ENCODE results near the gene MYH11.
"Not testable (repeated sequence)": the region's sequence is repeated elsewhere in the genome, so short reads cannot be mapped to it uniquely, and the experiment has no call there.

MYH11 gene

DNA sequence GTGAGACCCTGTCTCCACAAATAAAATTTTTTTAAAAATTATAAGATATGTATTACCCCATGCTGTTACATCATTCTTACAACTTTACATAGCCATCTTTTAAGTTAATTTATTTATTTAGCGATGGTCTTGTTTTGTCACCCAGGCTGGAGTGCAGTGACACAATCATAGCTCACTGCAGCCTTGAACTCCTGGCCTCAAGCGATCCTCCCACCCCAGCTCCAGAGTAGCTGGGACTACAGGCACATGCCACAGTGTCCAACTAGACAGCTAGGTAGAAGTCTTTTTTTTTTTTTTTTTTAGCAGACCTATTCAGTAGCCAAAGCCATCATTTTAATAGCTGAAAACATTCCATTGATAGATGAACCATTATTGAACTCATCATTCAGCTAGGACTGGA, 114.1 kb downstream of the MYH11 start:
- no peak for DNase-seq

DNA sequence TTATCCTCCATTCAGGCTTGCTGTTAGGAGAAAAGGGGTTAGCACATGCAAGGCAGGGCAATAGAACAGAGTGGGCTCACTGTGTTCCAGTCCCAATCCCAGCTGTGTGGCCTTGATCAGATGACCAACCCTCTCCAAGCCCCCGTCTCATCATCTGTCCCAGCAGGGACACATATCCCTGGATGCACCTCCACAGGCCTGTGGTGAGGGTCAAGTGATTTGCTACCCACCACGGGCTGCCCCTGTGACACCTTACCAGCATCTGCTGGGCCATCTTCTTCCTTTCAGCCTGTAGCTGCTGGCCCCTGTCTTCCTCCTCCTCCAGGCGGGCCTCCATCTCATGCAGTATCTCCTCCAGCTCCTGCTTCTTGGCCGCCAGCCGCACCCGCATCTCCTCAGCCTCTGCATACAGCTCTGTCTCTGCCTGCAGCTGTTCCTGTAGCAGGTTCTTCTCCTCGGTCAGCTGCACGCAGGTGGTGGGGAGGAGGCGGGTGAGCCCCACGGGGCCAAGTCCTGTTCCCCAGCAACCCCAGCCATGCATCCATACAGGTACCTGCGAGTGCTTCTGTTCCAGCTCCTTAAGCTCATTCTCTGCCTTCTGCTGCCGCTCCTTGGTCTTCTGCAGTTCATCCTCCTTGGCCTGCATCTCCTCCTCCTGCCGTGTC, 115.5 kb downstream of the MYH11 start:
- peak; percentile 6 for DNase-seq

DNA sequence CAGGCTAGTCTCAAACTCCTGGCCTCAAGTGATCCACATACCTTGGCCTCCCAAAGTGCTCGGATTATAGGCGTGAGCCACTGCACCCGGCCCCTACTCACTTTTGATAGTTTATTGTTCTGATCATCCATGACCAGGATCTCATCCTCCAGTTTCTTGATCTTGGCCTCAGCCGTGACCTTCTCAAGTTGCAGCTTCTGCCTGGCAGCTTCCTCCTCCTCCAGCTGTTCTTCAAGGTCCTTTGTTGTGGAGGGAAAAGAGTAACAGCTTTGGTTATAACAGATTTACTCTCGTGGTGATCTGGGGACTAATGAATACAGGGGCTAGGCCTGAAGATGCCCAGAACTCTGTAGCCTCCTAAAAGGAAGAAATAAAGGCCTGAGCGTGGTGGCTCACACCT, 116.9 kb downstream of the MYH11 start:
- peak; percentile 4 for DNase-seq

GRCh38 chr16:15739464-15739863, 117.4 kb downstream of the MYH11 start:
- no peak for DNase-seq

DNA sequence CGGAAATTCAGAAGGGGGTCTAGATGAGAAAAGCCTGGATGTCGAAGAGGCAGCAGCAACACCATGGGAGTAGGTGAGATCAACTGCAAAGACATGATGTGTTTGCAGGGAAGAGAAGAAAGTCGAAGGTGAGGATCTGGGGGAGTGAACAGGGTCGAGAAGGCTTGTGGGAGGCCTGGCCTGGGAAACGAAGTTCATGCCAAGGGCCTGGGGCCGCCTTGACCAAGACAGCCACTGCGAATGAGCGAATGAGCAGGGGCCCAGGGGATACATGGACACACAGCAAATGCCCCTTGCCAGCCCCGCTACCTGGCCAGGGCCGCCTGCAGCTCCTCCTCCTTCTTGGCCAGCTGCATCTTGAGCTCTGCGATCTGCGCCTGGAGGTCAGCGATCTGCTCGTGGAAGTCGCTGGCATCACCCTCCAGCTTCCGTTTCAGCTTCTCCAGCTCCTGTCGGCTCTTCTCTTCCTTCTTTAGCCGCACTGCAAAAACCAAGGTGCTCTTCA, 119.6 kb downstream of the MYH11 start:
- DNase-seq: no peak

DNA sequence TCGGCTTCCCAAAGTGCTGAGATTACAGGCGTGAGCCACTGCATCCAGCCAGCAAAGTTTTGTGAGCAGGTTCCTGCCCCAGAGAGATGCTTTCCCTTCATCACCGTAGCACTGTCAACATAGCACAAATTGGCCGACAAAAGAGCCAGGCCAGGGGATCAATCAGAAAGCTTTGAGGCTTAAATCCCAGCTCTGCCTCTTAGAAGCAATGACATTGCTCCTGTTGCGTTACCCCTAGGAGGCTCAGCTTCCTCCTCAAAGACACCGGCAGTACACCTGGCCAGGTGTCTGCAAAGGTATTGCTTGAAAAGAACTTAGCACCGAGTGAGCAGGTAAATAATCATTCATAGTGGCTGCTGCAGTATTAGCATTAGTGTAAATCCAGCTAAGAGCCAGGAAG, 120.3 kb downstream of the MYH11 start:
- DNase-seq: no peak

DNA sequence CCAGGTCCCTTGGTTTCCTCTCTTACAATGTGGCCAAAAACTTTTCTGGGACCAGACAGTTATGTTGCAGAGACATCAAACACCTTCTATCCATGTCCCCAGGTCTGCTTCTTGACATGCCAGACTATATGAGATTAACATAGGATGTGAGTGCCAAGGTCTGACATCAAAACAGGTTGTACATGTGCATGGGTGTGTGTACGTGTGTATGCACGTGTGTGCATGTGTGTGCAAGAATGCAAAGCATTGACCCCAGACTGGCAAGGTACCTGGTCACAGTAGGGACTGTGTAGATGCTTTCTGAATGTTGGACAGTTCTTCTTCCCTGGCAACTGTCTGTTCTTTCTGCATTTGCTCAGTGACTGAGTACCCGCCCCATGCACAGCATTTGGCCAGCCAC, 121.2 kb downstream of the MYH11 start:
- no peak for DNase-seq

GRCh38 chr16:15732416-15732815, 124.4 kb downstream of the MYH11 start:
- no peak for DNase-seq

DNA sequence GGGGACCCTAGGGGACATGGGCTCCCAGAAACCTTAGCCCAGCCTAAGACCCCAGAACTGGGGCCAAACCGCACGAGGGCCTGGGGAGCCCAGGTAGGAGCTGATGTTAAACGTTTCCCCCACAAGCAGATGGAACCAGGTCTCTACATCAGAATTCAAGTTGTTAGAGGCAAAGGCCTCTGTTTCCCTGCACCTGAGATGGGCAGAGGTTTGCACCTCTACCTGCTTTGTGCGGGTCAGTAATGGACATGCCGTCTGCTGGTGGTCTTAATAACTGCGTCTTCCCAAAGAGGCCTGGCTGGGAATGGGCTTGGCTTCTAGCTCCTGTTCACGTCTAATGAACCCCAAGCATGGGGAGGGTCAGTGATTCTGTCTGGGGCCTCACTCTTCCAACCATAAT, 127.7 kb downstream of the MYH11 start:
- no peak for DNase-seq

GRCh38 chr16:15727697-15728096, 129.1 kb downstream of the MYH11 start:
- DNase-seq: not testable (repeated sequence)

- no peak for DNase-seq
Observed at GRCh38 chr16:15726715-15727114, 130.1 kb downstream of the MYH11 start.

DNA sequence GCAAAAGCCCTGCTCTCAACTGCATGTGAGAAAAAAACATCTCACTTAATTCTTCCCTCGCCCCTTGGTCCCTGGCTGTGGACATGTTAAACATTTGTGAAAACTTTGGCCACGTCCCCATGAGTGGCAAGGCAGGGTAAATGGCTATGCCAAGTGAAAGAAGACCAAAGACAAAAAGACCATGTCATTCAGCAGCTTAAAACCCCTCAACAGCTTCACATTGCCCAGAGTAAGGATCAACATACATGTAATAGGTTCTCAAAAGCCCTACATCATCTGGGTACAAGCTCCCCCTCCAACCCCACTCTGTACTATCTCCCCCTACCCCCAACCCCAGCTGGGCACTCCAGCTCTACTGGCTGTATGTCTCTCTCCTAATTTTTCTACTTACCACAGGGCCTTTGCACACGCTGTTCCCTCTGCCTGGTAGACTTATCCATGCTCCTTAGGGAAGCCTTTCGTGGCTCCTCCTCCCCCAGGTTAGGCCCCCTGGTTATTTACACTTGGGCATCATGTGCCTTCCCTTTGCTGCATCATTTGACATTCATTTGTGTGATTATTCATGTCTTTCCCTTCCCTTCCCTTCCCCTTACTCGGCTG, 131.1 kb downstream of the MYH11 start:
- no peak for DNase-seq

DNA sequence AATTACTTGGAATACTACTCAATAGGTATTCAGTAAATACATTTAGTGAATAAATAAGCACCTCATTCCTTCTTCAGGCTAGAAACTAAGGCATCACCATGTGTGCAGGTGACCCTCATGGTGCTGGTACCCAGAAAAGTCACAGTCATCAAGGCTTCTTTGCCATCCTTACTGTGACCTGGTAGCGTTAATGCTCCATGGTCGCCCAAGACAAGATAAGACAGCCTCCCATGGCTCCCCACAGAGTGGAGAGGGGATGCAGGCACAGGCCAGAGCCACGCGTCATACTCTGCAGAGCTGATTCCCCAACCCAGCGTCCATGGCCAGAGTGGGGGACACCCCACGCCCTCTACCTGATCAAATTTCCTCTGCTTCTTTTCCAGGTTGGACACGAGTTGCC, 133.0 kb downstream of the MYH11 start:
- no peak for DNase-seq

GRCh38 chr16:15721018-15721417, 135.8 kb downstream of the MYH11 start:
- DNase-seq: no peak

GRCh38 chr16:15716694-15717447, 140.0 kb downstream of the MYH11 start:
- no peak for DNase-seq

DNA sequence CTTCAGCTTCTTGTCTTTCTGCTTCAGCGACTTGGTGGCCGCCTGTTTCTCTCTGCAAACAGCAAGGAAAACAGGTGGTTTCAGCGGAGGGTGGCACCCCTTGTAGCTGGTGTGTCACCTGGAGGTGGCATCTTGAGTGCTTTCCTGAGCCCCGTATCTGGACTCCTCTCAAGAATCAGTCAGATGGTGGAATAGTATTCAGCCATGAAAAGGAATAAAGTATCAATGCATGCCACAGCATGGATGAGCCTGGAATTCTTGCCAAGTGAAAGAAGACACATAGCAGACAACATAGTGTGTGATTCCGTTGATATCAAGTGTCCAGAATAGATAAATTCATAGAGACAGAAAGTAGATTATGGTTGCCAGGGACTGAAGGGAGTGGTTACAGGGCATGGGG, 141.6 kb downstream of the MYH11 start:
- no peak for DNase-seq

DNA sequence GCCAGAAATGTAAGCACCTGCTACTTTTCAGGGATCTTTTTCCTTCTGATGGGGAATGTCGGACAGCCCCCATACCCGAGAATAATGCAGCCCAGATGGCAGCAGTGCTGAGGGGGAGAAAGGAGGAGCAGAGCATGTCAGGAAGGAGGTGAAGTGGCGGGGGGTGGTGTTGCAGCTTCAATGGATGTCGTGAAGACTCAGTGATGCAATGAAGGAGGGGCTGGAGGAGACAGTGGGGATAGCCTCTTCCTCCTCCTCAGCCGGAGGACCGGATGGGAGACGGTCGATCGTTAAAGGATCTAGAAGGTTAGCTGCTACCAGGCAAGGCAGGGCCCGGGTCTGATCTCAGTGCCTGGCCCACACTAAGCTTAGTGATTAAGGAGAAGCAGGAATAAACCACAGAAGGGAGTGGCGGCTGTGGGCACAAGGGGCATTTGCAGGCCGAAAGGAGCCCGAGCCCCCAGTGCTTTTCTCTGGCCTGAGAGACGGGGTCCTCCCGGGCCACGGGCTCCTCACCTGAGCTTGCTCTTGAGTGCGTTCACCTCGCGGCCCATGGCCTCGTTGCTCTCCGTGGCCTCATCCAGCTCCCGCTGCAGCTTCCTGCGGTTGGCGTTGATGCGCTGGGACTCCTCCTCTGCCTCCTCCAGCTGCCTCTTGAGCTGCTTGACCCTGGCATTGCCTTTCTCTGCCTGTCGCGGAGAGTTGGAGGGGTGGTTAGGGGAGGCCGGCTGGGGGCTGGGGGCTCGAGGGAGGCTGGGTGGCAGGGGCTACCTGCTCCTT, 142.2 kb downstream of the MYH11 start:
- DNase-seq: no peak

DNA sequence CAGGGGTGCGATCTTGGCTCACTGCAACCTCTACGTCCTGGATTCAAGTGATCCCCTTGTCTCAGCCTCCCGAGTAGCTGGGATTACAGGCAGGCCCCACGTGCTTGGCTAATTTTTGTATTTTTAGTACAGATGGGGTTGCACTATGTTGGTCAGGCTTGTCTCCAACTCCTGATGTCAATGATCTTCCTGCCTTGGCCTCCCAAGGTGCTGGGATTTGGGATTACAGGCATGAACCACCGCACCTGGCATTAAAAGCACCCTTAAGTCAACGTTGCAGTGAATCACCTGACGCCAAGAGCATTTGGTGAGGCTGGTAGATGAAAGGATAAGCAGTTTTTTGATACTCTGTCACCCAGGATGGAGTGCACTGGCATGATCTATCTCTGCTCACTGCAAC, 147.8 kb downstream of the MYH11 start:
- DNase-seq: no peak

DNA sequence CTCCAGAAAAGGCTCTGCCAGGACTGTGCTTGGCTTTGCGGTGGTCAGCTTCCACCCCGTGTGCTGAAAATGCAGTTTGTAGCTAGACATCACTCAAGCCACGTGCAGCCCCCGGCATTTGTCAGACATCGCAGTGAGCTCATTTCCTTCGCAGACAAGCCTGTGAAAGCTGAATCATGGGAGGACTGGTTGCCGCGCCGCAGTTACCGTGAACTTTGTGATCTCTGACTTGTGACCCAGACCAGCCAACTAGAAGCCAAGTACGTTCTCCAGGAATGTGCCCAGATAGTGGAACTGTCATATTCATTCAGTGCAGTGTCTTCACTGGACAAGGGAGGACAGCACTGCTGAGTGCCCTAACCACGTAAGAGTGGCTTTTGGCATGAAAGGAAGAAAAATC, 148.7 kb downstream of the MYH11 start:
- no peak for DNase-seq

DNA sequence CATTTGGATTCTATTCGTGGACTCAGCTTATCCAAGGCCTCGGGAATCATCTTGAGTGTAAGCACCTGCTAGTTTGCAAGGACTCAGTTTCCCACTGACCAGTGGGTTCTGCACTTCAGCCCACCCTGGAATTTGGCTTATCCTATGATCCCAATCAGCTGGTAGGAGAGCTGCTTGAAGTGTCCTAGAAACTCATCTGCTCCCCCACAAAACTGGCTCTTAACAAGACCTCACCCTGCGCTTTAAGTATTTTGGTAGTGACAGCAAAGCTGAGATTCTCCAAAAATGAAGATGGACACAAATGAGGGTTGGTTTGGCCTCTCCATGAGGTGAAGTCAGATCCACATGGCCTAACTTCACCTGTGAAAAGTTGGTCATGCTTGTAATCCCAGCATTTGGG, 149.5 kb downstream of the MYH11 start:
- no peak for DNase-seq

GRCh38 chr16:15705064-15705565, 151.7 kb downstream of the MYH11 start:
- no peak for DNase-seq

DNA sequence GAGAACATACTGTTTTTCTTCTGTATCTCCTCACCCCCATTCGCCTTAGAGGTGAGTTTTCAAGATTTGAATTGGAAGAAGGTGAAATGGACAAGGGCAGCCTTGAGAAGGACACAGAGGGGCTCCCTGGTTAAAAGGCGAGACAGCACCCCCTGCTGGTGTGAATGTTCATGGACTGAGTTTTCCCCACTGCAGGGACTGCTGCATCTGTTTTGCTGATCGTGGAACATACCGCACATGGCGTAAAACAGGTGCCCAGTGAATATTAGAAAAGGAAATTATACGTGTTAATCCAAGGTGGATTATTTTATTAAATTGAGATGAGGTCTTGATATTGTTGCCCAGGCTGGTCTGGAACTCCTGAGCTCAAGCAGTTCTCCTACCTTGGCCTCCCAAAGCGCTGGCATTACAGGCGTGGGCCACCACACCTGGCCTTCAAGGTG, 152.3 kb downstream of the MYH11 start:
- DNase-seq: no peak

Measured in NCI-H2171 (cell line).